PC-9 (cell line): ENCODE measurements around the gene TEX51. TPM values are rescaled to one million over a fixed set of nuclear protein-coding genes. Genes with fewer than 3 reads are reported as not detected.

Source experiments
- BruUV-seq: library from RNA; stranded (reverse); fragments of 400-500 nt; replicated peaks from 2 replicates; lab custom pipeline; 2021; lab: Mats Ljungman, UMichigan
- CTCF ChIA-PET: fragments of 300-600 bp; sonication (Branson Sonifier 250); formaldehyde crosslinking; loops from one replicate; lab custom pipeline; 2022; ENCODE audit warnings: antibody characterized with exemption; lab: Charles Lee
- POLR2A ChIA-PET: fragments of 300-600 bp; sonication (Branson Sonifier 250); formaldehyde crosslinking; loops from one replicate; lab custom pipeline; 2022; ENCODE audit warnings: antibody characterized with exemption; ENCODE audit not compliant: unreplicated experiment; lab: Charles Lee
- DNase-seq, 2 experiments: peaks; one replicate each; pipeline versions ENCODE4 v3.0.0 to v3.0.0-alpha.2; 2015 to 2022; ENCODE audit warnings: mixed read lengths in 1 of 2
- H2AFZ ChIP-seq: fragments of 200-600 bp; sonication (generic); 2 replicates; pipeline ENCODE4 v1.8.1; 2017; ENCODE audit warnings: antibody characterized with exemption
- H3F3A ChIP-seq: fragments of 200-600 bp; sonication (generic); 2 replicates; pipeline ENCODE4 v1.8.1; 2017; ENCODE audit warnings: antibody characterized with exemption, mild to moderate bottlenecking, low read depth; ENCODE audit not compliant: insufficient read depth
- H3K27ac ChIP-seq: fragments of 200-600 bp; sonication (generic); 2 replicates; pipeline ENCODE4 v1.6.1; 2016; ENCODE audit warnings: mixed run types
- H3K27me3 ChIP-seq: fragments of 200-600 bp; sonication (generic); 2 replicates; pipeline ENCODE4 v1.6.1; 2016; ENCODE audit warnings: low read depth, mixed run types; ENCODE audit not compliant: insufficient read depth
- H3K36me3 ChIP-seq: fragments of 200-600 bp; sonication (generic); 2 replicates; pipeline ENCODE4 v1.6.1; 2016; ENCODE audit warnings: low read depth, mixed run types
- H3K4me1 ChIP-seq: fragments of 200-600 bp; sonication (generic); replicated peaks from 2 replicates; pipeline ENCODE4 v1.6.1; 2016; ENCODE audit warnings: mixed run types; ENCODE audit not compliant: insufficient read depth
- H3K4me2 ChIP-seq: fragments of 200-600 bp; sonication (generic); 2 replicates; pipeline ENCODE4 v1.6.1; 2017; ENCODE audit warnings: mixed run types
- H3K4me3 ChIP-seq: fragments of 200-600 bp; sonication (generic); 2 replicates; pipeline ENCODE4 v1.6.1; 2016; ENCODE audit warnings: mixed run types
- H3K79me2 ChIP-seq: fragments of 200-600 bp; sonication (generic); 2 replicates; pipeline ENCODE4 v1.6.1; 2017; ENCODE audit warnings: low read depth, mixed run types
- H3K9me2 ChIP-seq: fragments of 200-600 bp; sonication (generic); 2 replicates; pipeline ENCODE4 v1.8.1; 2017; ENCODE audit warnings: mild to moderate bottlenecking; ENCODE audit not compliant: insufficient read depth
- H3K9me3 ChIP-seq: fragments of 200-600 bp; sonication (generic); 2 replicates; pipeline ENCODE4 v1.8.1; 2016; ENCODE audit warnings: low read depth; ENCODE audit not compliant: insufficient read depth
- H4K20me1 ChIP-seq: fragments of 200-600 bp; sonication (generic); 2 replicates; pipeline ENCODE4 v1.8.1; 2017; ENCODE audit not compliant: insufficient read depth
- CTCF ChIP-seq: fragments of 200-600 bp; sonication (generic); conservative IDR thresholded peaks from 2 replicates; pipeline ENCODE4 v1.6.1; 2017; ENCODE audit warnings: mixed run types, antibody characterized with exemption, mild to moderate bottlenecking, moderate library complexity
- EZH2 ChIP-seq: fragments of 200-600 bp; sonication (generic); IDR thresholded peaks from 2 replicates; pipeline ENCODE4 v1.8.0; 2017; ENCODE audit warnings: antibody characterized with exemption, low read depth
- intact Hi-C: fragments of 100-400 bp; cut with micrococcal nuclease; formaldehyde crosslinking; loops from one replicate; pipeline ENCODE4 v1.10.0; 2022; ENCODE audit not compliant: unreplicated experiment
- total RNA-seq: library from RNA; stranded (reverse); gene quantifications from 2 replicates; pipeline ENCODE4 v1.2.3, GENCODE V29; 2021

Gene TEX51
- total RNA-seq, 1 experiment from 2014 or later = not detected

- no peak for DNase-seq
- Histone ChIP-seq H3K4me2 (no peak overlapping the region), H3K36me3 (no peaks in the 10 kb centered on the region), H2AFZ (no peak overlapping the region), H3F3A (no peaks in the 10 kb centered on the region), H3K79me2 (no peaks in the 10 kb centered on the region), H3K27me3 (peaks cover 100% of the 10 kb centered on the region), H3K4me3 (no peak overlapping the region), H3K4me1 (no peaks in the 10 kb centered on the region), H3K9me2 (no peaks in the 10 kb centered on the region), H3K27ac (no peak overlapping the region), H4K20me1 (no peaks in the 10 kb centered on the region), H3K9me3 (no peaks in the 10 kb centered on the region)
- BruUV-seq = no TSS peak
- ChIA-PET CTCF (no interaction called here), POLR2A (no interaction called here)
- intact Hi-C loops = no loop called here
- TF ChIP-seq EZH2 = no peak
- TF ChIP-seq CTCF = no peak
Measured at GRCh38 chr2:126906781-126907180, 8.1 kb downstream of the TEX51 start.

- CTCF ChIA-PET = no interaction called here
Measured at GRCh38 chr2:126907671-126908070, 9.0 kb downstream of the TEX51 start.

GRCh38 chr2:126908721-126909177, 10.1 kb downstream of the TEX51 start:
- Histone ChIP-seq H3K36me3 (no peaks in the 10 kb centered on the region), H3K9me3 (no peaks in the 10 kb centered on the region), H3F3A (no peaks in the 10 kb centered on the region), H3K9me2 (no peaks in the 10 kb centered on the region), H4K20me1 (no peaks in the 10 kb centered on the region; the same call in 1 of the 2 replicates), H3K4me1 (no peaks in the 10 kb centered on the region), H2AFZ (no peak overlapping the region), H3K79me2 (no peaks in the 10 kb centered on the region), H3K27me3 (peaks cover 100% of the 10 kb centered on the region), H3K4me2 (no peak overlapping the region), H3K27ac (no peak overlapping the region), H3K4me3 (no peak overlapping the region)
- TF ChIP-seq EZH2 (no peak), CTCF (no peak)
- POLR2A ChIA-PET = no interaction called here
- no TSS peak for BruUV-seq
- intact Hi-C loops = no loop called here
- CTCF ChIA-PET = no interaction called here
- no peak for DNase-seq

More at GRCh38 chr2:126907671-126908070, 9.0 kb downstream of the TEX51 start:
- Histone ChIP-seq H3K4me2 (no peak overlapping the region), H3K4me1 (no peaks in the 10 kb centered on the region), H2AFZ (no peak overlapping the region), H3K36me3 (no peaks in the 10 kb centered on the region), H3K79me2 (no peaks in the 10 kb centered on the region), H3K4me3 (no peak overlapping the region), H3K27me3 (peaks cover 100% of the 10 kb centered on the region), H3K9me2 (no peaks in the 10 kb centered on the region), H4K20me1 (no peaks in the 10 kb centered on the region; the same call in 1 of the 2 replicates), H3F3A (no peaks in the 10 kb centered on the region), H3K9me3 (no peaks in the 10 kb centered on the region), H3K27ac (no peak overlapping the region)
- TF ChIP-seq CTCF (no peak), EZH2 (no peak)
- POLR2A ChIA-PET = no interaction called here
- BruUV-seq = no TSS peak
- intact Hi-C loops = no loop called here
- no peak for DNase-seq
